H1 (cell line): Measurements from ENCODE around the gene TUBB2B. TPM values are rescaled to one million over a fixed set of nuclear protein-coding genes. Genes with fewer than 3 reads are reported as not detected.

Experiments
- CTCF ChIA-PET: fragments of 300-600 bp; sonication (Branson Sonifier 250); formaldehyde crosslinking; loops from one replicate; lab custom pipeline; 2021; ENCODE audit not compliant: partially characterized antibody; lab: Charles Lee
- POLR2A ChIA-PET: fragments of 300-600 bp; sonication (Branson Sonifier 250); formaldehyde crosslinking; loops from one replicate; lab custom pipeline; 2021; ENCODE audit warnings: inconsistent platforms; ENCODE audit not compliant: partially characterized antibody; lab: Charles Lee
- DNase-seq, 2 experiments: peaks; one replicate each; pipeline versions ENCODE4 v3.0.0 to v3.0.0-alpha.2; 2010 to 2022; ENCODE audit warnings: low spot score in 2 of 2, low read depth in 1 of 2, mixed read lengths in 1 of 2
- FAIRE-seq: peaks from 2 replicates; lab custom pipeline; 2011; peaks lifted over from hg19 to GRCh38; lab: Jason Lieb, UNC
- H2AFZ ChIP-seq: 2 replicates; pipeline ENCODE4 v1.8.1; 2012; ENCODE audit warnings: low read length, inconsistent platforms
- H2AK5ac ChIP-seq: 2 replicates; pipeline ENCODE4 v1.6.1; 2013; ENCODE audit warnings: low read depth, low read length
- H2BK120ac ChIP-seq: replicated peaks from 2 replicates; pipeline ENCODE3; 2013; ENCODE audit warnings: low read depth, low read length, inconsistent platforms
- H2BK12ac ChIP-seq: 2 replicates; pipeline ENCODE4 v1.6.1; 2013; ENCODE audit warnings: low read depth, low read length
- H2BK15ac ChIP-seq: 2 replicates; pipeline ENCODE4 v1.6.1; 2013; ENCODE audit warnings: low read length
- H2BK20ac ChIP-seq: 2 replicates; pipeline ENCODE4 v1.6.1; 2013; ENCODE audit warnings: low read length
- H2BK5ac ChIP-seq: 2 replicates; pipeline ENCODE4 v1.6.1; 2013; ENCODE audit warnings: low read depth, low read length
- H3K14ac ChIP-seq: 2 replicates; pipeline ENCODE4 v1.6.1; 2013; ENCODE audit warnings: inconsistent platforms; ENCODE audit not compliant: insufficient read length
- H3K18ac ChIP-seq: 2 replicates; pipeline ENCODE4 v1.6.1; 2013; ENCODE audit warnings: low read length; ENCODE audit errors: extremely low read depth
- H3K23ac ChIP-seq: 2 replicates; pipeline ENCODE4 v1.6.1; 2013; ENCODE audit warnings: inconsistent platforms; ENCODE audit not compliant: insufficient read length
- H3K23me2 ChIP-seq: 2 replicates; pipeline ENCODE4 v1.6.1; 2013; ENCODE audit warnings: low read depth, low read length
- H3K27ac ChIP-seq: 2 replicates; pipeline ENCODE4 v1.6.1; 2011; ENCODE audit warnings: low read depth, low read length, inconsistent platforms
- H3K27me3 ChIP-seq, 4 experiments: replicated peaks in 1 of 4; 1 replicate in 1 of 4; 2 replicates in 3 of 4; pipeline versions ENCODE4 v1.6.1 to v1.8.1; 2011 to 2013; ENCODE audit warnings: low read length in 3 of 4, mild to moderate bottlenecking in 3 of 4, inconsistent platforms in 2 of 4, mixed read lengths in 2 of 4, moderate library complexity in 1 of 4; ENCODE audit not compliant: control insufficient read depth in 3 of 4, insufficient read depth in 3 of 4; ENCODE audit errors: extremely low read depth in 1 of 4
- H3K36me3 ChIP-seq, 4 experiments: 2 replicates each; pipeline versions ENCODE4 v1.6.1 to v1.8.1; 2011 to 2013; ENCODE audit warnings: mild to moderate bottlenecking in 4 of 4, low read length in 3 of 4, moderate library complexity in 2 of 4, control low read depth in 1 of 4, inconsistent platforms in 1 of 4; ENCODE audit not compliant: insufficient read depth in 4 of 4, control insufficient read depth in 2 of 4
- H3K4ac ChIP-seq: replicated peaks from 2 replicates; pipeline ENCODE3; 2013; ENCODE audit warnings: low read length, low read depth, mixed read lengths, inconsistent platforms; ENCODE audit not compliant: insufficient read length
- H3K4me1 ChIP-seq, 4 experiments: replicated peaks in 1 of 4; 1 replicate in 1 of 4; 2 replicates in 3 of 4; pipeline versions ENCODE4 v1.6.1 to v1.8.1; 2011 to 2013; ENCODE audit warnings: low read length in 3 of 4, inconsistent platforms in 2 of 4, mixed read lengths in 1 of 4; ENCODE audit not compliant: insufficient read depth in 4 of 4, control insufficient read depth in 3 of 4
- H3K4me2 ChIP-seq, 2 experiments: 2 replicates each; pipeline versions ENCODE4 v1.6.1 to v1.8.1; 2011 to 2013; ENCODE audit warnings: low read depth in 2 of 2, low read length in 2 of 2, control low read depth in 1 of 2, inconsistent platforms in 1 of 2, mild to moderate bottlenecking in 1 of 2; ENCODE audit not compliant: insufficient read depth in 1 of 2
- H3K4me3 ChIP-seq, 4 experiments: fragments of 200-600, 300-600 bp in 1 of 4; sonication (generic), shearing (Covaris generic), sonication (Bioruptor Twin) in 1 of 4; 2 replicates each; pipeline versions ENCODE4 v1.5.1 to v1.8.1; 2011 to 2016; ENCODE audit warnings: low read length in 4 of 4, low read depth in 3 of 4, control low read depth in 2 of 4, inconsistent platforms in 2 of 4, mild to moderate bottlenecking in 2 of 4, mixed read lengths in 1 of 4, moderate library complexity in 1 of 4; ENCODE audit not compliant: insufficient read depth in 2 of 4; ENCODE audit errors: extremely low read depth in 1 of 4
- H3K56ac ChIP-seq: replicated peaks from 2 replicates; pipeline ENCODE3; 2013; ENCODE audit warnings: low read depth, mild to moderate bottlenecking, mixed read lengths, low read length, inconsistent platforms; ENCODE audit not compliant: insufficient read length
- H3K79me1 ChIP-seq: 2 replicates; pipeline ENCODE4 v1.6.1; 2013; ENCODE audit warnings: low read depth, low read length, control low read depth
- H3K79me2 ChIP-seq, 2 experiments: 2 replicates each; pipeline versions ENCODE4 v1.6.1 to v1.8.1; 2012 to 2013; ENCODE audit warnings: low read length in 2 of 2, mild to moderate bottlenecking in 2 of 2, inconsistent platforms in 1 of 2; ENCODE audit not compliant: insufficient read depth in 2 of 2, control insufficient read depth in 1 of 2
- H3K9ac ChIP-seq, 4 experiments: replicated peaks in 1 of 4; 1 replicate in 1 of 4; 2 replicates in 3 of 4; pipeline versions ENCODE4 v1.6.1 to v1.8.1; 2011 to 2013; ENCODE audit warnings: low read depth in 3 of 4, low read length in 3 of 4, control low read depth in 2 of 4, mild to moderate bottlenecking in 2 of 4, moderate library complexity in 2 of 4, inconsistent platforms in 1 of 4; ENCODE audit errors: extremely low read depth in 1 of 4
- H3K9me3 ChIP-seq, 2 experiments: 2 replicates each; pipeline versions ENCODE4 v1.6.1 to v1.8.1; 2012 to 2013; ENCODE audit warnings: mild to moderate bottlenecking in 2 of 2, moderate library complexity in 2 of 2, control low read depth in 1 of 2, inconsistent platforms in 1 of 2, low read depth in 1 of 2, low read length in 1 of 2, mixed read lengths in 1 of 2; ENCODE audit not compliant: insufficient read depth in 2 of 2
- H4K20me1 ChIP-seq, 2 experiments: replicated peaks in 1 of 2; 2 replicates each; pipeline versions ENCODE3 to v1.8.1; 2011 to 2013; ENCODE audit warnings: inconsistent platforms in 2 of 2, low read length in 2 of 2, mild to moderate bottlenecking in 1 of 2; ENCODE audit not compliant: insufficient read depth in 2 of 2, control insufficient read depth in 1 of 2
- H4K5ac ChIP-seq: 2 replicates; pipeline ENCODE4 v1.6.1; 2013; ENCODE audit warnings: low read length, low read depth, mixed read lengths, inconsistent platforms; ENCODE audit not compliant: insufficient read length
- H4K8ac ChIP-seq: 2 replicates; pipeline ENCODE4 v1.8.0; 2013; ENCODE audit warnings: mild to moderate bottlenecking, moderate library complexity, low read length, inconsistent platforms; ENCODE audit not compliant: insufficient read depth; ENCODE audit errors: extremely low read depth
- H4K91ac ChIP-seq: replicated peaks from 2 replicates; pipeline ENCODE3; 2013; ENCODE audit warnings: low read length, mixed read lengths, inconsistent platforms; ENCODE audit not compliant: insufficient read length
- JUN ChIP-seq: IDR thresholded peaks from 2 replicates; pipeline ENCODE4 v1.6.1; 2011; ENCODE audit warnings: low read depth, mild to moderate bottlenecking, improper control_type of control experiment, low read length
- POU5F1 ChIP-seq: IDR thresholded peaks from 2 replicates; pipeline ENCODE4 v1.6.1; 2011; ENCODE audit warnings: low read depth, mild to moderate bottlenecking, low read length, moderate library complexity
- SIRT6 ChIP-seq: IDR thresholded peaks from one replicate; pipeline ENCODE4 v1.7.1; 2012; ENCODE audit warnings: low read length, inconsistent platforms
- WGBS, 2 experiments: shearing (Covaris generic) in 1 of 2; methylation state at CpG; one replicate each; pipeline versions ENCODE4 v1.1.6 to v1.1.7; 2013 to 2015; ENCODE audit warnings: low lambda C conversion rate in 2 of 2, mixed read lengths in 2 of 2, inconsistent platforms in 1 of 2, low coverage in 1 of 2, missing lambda C conversion rate in 1 of 2; ENCODE audit not compliant: insufficient replicate concordance in 2 of 2, insufficient coverage in 1 of 2, insufficient read length in 1 of 2; ENCODE audit errors: extremely low coverage in 1 of 2, missing lambda C conversion rate in 1 of 2; 5-methylcytosine and 5-hydroxymethylcytosine counted together
- polyA plus RNA-seq, 7 experiments: library from polyadenylated mRNA; depleted of rRNA in 3 of 7; stranded (reverse) in 5 of 7; unstranded in 2 of 7; fragments of >200 nt in 5 of 7; fragments of 200-250 nt in 2 of 7; gene quantifications; 1 replicate in 5 of 7; 2 replicates in 1 of 7; 4 replicates in 1 of 7; pipeline versions ENCODE4 v1.2.1 to v1.2.3, GENCODE V29; 2011 to 2013; ENCODE audit warnings: missing spikeins in 2 of 7, mixed read lengths in 2 of 7
- total RNA-seq: library from RNA; stranded (reverse); fragmentation: NEBNext Ultra II Directional; extraction: Animal tissue kit (Norgen Biotek cat#: 25700); gene quantifications from 2 replicates; pipeline ENCODE4 v1.2.1, GENCODE V29; 2021

TUBB2B gene
- total and polyA plus RNA-seq, 2 of the 8 experiments (the other 6 are each of a cell fraction or from before 2014, with no cell fraction given): 612 to 722 TPM

- no peaks in the 10 kb centered on the region for H4K20me1 ChIP-seq
- H4K8ac ChIP-seq: no peak overlapping the region
- H3K56ac ChIP-seq: no peak overlapping the region
- H2AFZ ChIP-seq: no peak overlapping the region
- FAIRE-seq (no peak), DNase-seq (no peak)
- no peak overlapping the region for H3K4me2 ChIP-seq
- H3K18ac ChIP-seq: no peak overlapping the region
- H3K79me1 ChIP-seq: no peaks in the 10 kb centered on the region; the same call in 1 of the 2 replicates
- no peak overlapping the region for H4K5ac ChIP-seq
- H2BK5ac ChIP-seq: no peak overlapping the region
- H3K9ac ChIP-seq: no peak overlapping the region
- ChIA-PET POLR2A (interaction anchor here (0.8 to 1.3 kb wide), 8 partner anchors 24 to 41 kb away, joined by 3 to 9 read pairs (median 4); partner anchors contain the start of gene TUBB2A), CTCF (interaction anchor here (0.7 to 2.7 kb wide), 5 partner anchors 13 to 233 kb away, joined by 3 to 6 read pairs (median 5); no protein-coding TSS in a partner anchor)
- 0 out of 2 replicates have a peak overlapping the region, but pooled peaks have one; percentile 18 for H2AK5ac ChIP-seq
- H3K4me3 ChIP-seq: no peak overlapping the region
- peak overlapping the region; percentile 41; the same call in 1 of the 2 replicates for H2BK12ac ChIP-seq
- no peaks in the 10 kb centered on the region for H3K27me3 ChIP-seq
- H3K14ac ChIP-seq: no peak overlapping the region
- H3K23me2 ChIP-seq: no peaks in the 10 kb centered on the region
- H3K36me3 ChIP-seq: no peaks in the 10 kb centered on the region
- H3K23ac ChIP-seq: no peak overlapping the region
- no peak overlapping the region for H2BK15ac ChIP-seq
- H4K91ac ChIP-seq: peak overlapping the region; percentile 22
- 91% methylated on average over 5 of the region's 5 CpGs; no CpG with 5 or more reads in 1 of the 2 experiments for WGBS, 2 experiments
- H3K4me1 ChIP-seq: peaks cover 10 to 19% (median 17%) of the 10 kb centered on the region in 4 experiments
- H2BK20ac ChIP-seq: peak overlapping the region; percentile 86; the same call in 1 of the 2 replicates
- H3K27ac ChIP-seq: no peak overlapping the region
- peak overlapping the region; percentile 30 for H2BK120ac ChIP-seq
- no peaks in the 10 kb centered on the region for H3K79me2 ChIP-seq
- TF ChIP-seq JUN (no peak), SIRT6 (no peak), POU5F1 (no peak)
- peaks cover 0 to 4% of the 10 kb centered on the region in 2 experiments; a peak in 1 of 4 replicates for H3K9me3 ChIP-seq
- peak overlapping the region; percentile 4 for H3K4ac ChIP-seq
Measured at GRCh38 chr6:3190779-3191178, 36.7 kb downstream of the TUBB2B start.
